WTC11 (cell line): ENCODE results near the gene HTR3B. TPM values are rescaled to one million over a fixed set of nuclear protein-coding genes. Genes with fewer than 3 reads are reported as not detected.
A peak's percentile ranks its signal among the peaks of the same experiment; 100 is the strongest.

Experiments used
- ATAC-seq: fragments of 200-7000 bp; cut with Tn5 transposase; 2 replicates; pipeline ENCODE4 v1.10.0; 2021; ENCODE audit warnings: mild to moderate bottlenecking, moderate library complexity
- CTCF ChIA-PET: fragments of 300-600 bp; sonication (Branson Sonifier 250); formaldehyde crosslinking; loops from one replicate; lab custom pipeline; 2021; ENCODE audit warnings: antibody characterized with exemption; lab: Charles Lee
- POLR2A ChIA-PET: fragments of 350-600 bp; sonication (Branson Sonifier 250); formaldehyde crosslinking; loops from one replicate; lab custom pipeline; 2021; ENCODE audit warnings: antibody characterized with exemption; lab: Charles Lee
- DNase-seq: peaks from one replicate; pipeline ENCODE4 v3.0.0; 2021; ENCODE audit warnings: low spot score
- H3K27ac Mint-ChIP-seq: 2 replicates; pipeline ENCODE4 v1.8.0; 2021; ENCODE audit warnings: mixed read lengths
- H3K27me3 Mint-ChIP-seq: 2 replicates; pipeline ENCODE4 v1.8.0; 2021; ENCODE audit warnings: low read depth, mild to moderate bottlenecking, moderate library complexity, mixed read lengths
- H3K36me3 Mint-ChIP-seq: 2 replicates; pipeline ENCODE4 v1.8.0; 2021; ENCODE audit warnings: mixed read lengths
- H3K4me1 Mint-ChIP-seq: 2 replicates; pipeline ENCODE4 v1.8.0; 2022; ENCODE audit warnings: mixed read lengths
- H3K4me3 Mint-ChIP-seq: 2 replicates; pipeline ENCODE4 v1.8.0; 2021; ENCODE audit warnings: mild to moderate bottlenecking, moderate library complexity, mixed read lengths
- H3K9me3 Mint-ChIP-seq: 2 replicates; pipeline ENCODE4 v1.8.0; 2021; ENCODE audit warnings: mixed read lengths
- ATF1 ChIP-seq: sonication (generic); formaldehyde crosslinking; IDR thresholded peaks from 2 replicates; pipeline ENCODE4 v1.8.1; 2023; ENCODE audit warnings: mild to moderate bottlenecking, moderate library complexity, missing genetic modification reagents
- GABPB1 ChIP-seq: sonication (generic); formaldehyde crosslinking; IDR thresholded peaks from 2 replicates; pipeline ENCODE4 v1.8.1; 2023; ENCODE audit warnings: mild to moderate bottlenecking, missing genetic modification reagents
- HMGA2 ChIP-seq: fragments of 250-450 bp; sonication (Bioruptor Pico); IDR thresholded peaks from 2 replicates; pipeline ENCODE4 v1.4.0; 2021; ENCODE audit warnings: mild to moderate bottlenecking, moderate library complexity
- JUN ChIP-seq: sonication (generic); formaldehyde crosslinking; IDR thresholded peaks from 2 replicates; pipeline ENCODE4 v1.8.0; 2023; ENCODE audit warnings: mild to moderate bottlenecking, missing genetic modification reagents
- KAT7 ChIP-seq: sonication (generic); formaldehyde crosslinking; IDR thresholded peaks from 2 replicates; pipeline ENCODE4 v1.8.1; 2023; ENCODE audit warnings: missing genetic modification reagents, mild to moderate bottlenecking, borderline replicate concordance
- NFYB ChIP-seq: sonication (generic); formaldehyde crosslinking; conservative IDR thresholded peaks from 2 replicates; pipeline ENCODE4 v1.8.0; 2022; ENCODE audit warnings: low read depth, missing genetic modification reagents
- OVOL2 ChIP-seq: fragments of 250-450 bp; sonication (Bioruptor Pico); IDR thresholded peaks from 2 replicates; pipeline ENCODE4 v1.9.0; 2021; ENCODE audit warnings: mild to moderate bottlenecking, borderline replicate concordance
- RORB ChIP-seq: fragments of 250-450 bp; sonication (Bioruptor Pico); IDR thresholded peaks from 2 replicates; pipeline ENCODE4 v1.9.0; 2021; ENCODE audit warnings: mild to moderate bottlenecking
- SP1 ChIP-seq: sonication (generic); formaldehyde crosslinking; conservative IDR thresholded peaks from 2 replicates; pipeline ENCODE4 v1.8.1; 2022; ENCODE audit warnings: missing genetic modification reagents
- TEAD1 ChIP-seq: sonication (generic); formaldehyde crosslinking; IDR thresholded peaks from 2 replicates; pipeline ENCODE4 v1.8.0; 2022; ENCODE audit warnings: mild to moderate bottlenecking, missing genetic modification reagents
- ZNF317 ChIP-seq: sonication (generic); formaldehyde crosslinking; IDR thresholded peaks from 2 replicates; pipeline ENCODE4 v1.8.1; 2023; ENCODE audit warnings: low read depth, mild to moderate bottlenecking, moderate library complexity, missing genetic modification reagents, borderline replicate concordance
- ZNF396 ChIP-seq: fragments of 250-450 bp; sonication (Bioruptor Pico); IDR thresholded peaks from 2 replicates; pipeline ENCODE4 v1.8.0; 2021; ENCODE audit warnings: mild to moderate bottlenecking, moderate library complexity, borderline replicate concordance
- total RNA-seq: library from RNA; stranded (reverse); gene quantifications from 3 replicates; pipeline ENCODE4 v1.2.3, GENCODE V29; 2021
- TF ChIP-seq, protein P1 (sequence below): fragments of 200-600 bp; IDR thresholded peaks from 2 replicates; pipeline ENCODE4 v1.8.0; 2022; ENCODE audit warnings: antibody characterized with exemption
- TF ChIP-seq, protein P2 (sequence below): sonication (generic); formaldehyde crosslinking; IDR thresholded peaks from 2 replicates; pipeline ENCODE4 v1.8.1; 2023; ENCODE audit warnings: mild to moderate bottlenecking, moderate library complexity, missing genetic modification reagents
- TF ChIP-seq, protein P3 (sequence below): sonication (generic); formaldehyde crosslinking; IDR thresholded peaks from 2 replicates; pipeline ENCODE4 v1.8.1; 2023; ENCODE audit warnings: mild to moderate bottlenecking, missing genetic modification reagents, moderate library complexity
- TF ChIP-seq, protein P4 (sequence below): sonication (generic); formaldehyde crosslinking; IDR thresholded peaks from 2 replicates; pipeline ENCODE4 v1.8.0; 2022; ENCODE audit warnings: mild to moderate bottlenecking, missing genetic modification reagents
- TF ChIP-seq, protein P5 (sequence below): sonication (generic); formaldehyde crosslinking; IDR thresholded peaks from 2 replicates; pipeline ENCODE4 v1.8.1; 2022; ENCODE audit warnings: mild to moderate bottlenecking, moderate library complexity, missing genetic modification reagents
- TF ChIP-seq, protein P6 (sequence below): sonication (generic); formaldehyde crosslinking; IDR thresholded peaks from 2 replicates; pipeline ENCODE4 v1.8.0; 2023; ENCODE audit warnings: missing genetic modification reagents, mild to moderate bottlenecking, borderline replicate concordance
- TF ChIP-seq, protein P7 (sequence below): sonication (generic); formaldehyde crosslinking; IDR thresholded peaks from 2 replicates; pipeline ENCODE4 v1.8.0; 2022; ENCODE audit warnings: mild to moderate bottlenecking, missing genetic modification reagents

HTR3B gene
- total RNA-seq, 1 experiment from 2014 or later = not detected

DNA sequence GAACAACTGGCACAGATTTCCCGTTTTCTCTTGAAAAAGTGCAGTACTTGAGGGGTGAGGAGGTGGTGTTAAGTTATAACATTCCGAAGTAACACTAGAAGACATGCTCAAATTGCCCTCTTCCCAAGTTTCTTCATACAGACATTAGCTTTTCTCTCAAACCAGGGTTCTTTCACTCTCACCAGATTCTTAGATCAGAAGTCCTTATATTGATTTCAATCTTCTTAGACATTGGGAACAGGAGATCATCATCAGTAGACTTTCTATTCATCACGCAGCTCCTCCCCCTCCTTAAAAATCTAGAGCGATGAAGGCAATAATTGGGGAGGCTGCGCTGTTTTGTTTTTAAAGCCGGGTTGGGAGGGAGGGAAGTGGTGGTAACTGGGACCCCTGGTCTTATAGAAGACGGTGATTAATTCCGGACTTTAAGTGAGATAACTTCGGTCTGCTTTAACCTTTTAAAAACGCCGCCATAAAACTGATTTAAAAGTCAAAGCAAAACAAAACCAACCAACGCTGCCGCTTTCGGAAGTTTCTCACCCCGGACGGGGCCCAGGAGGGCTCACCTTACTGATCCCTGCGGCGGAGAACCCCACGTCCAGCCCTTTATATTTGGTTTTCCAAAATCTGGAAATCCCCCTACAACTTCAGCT lies 29.9 kb upstream of the HTR3B start:
- no peak for DNase-seq
- peak overlapping the region; percentile 89 for H3K27ac Mint-ChIP-seq
- no peak; the same call in 1 of the 2 replicates for ATAC-seq
- H3K9me3 Mint-ChIP-seq = peaks cover 11% of the 10 kb centered on the region; the same call in 1 of the 2 replicates
- TF ChIP-seq, protein P1, sequence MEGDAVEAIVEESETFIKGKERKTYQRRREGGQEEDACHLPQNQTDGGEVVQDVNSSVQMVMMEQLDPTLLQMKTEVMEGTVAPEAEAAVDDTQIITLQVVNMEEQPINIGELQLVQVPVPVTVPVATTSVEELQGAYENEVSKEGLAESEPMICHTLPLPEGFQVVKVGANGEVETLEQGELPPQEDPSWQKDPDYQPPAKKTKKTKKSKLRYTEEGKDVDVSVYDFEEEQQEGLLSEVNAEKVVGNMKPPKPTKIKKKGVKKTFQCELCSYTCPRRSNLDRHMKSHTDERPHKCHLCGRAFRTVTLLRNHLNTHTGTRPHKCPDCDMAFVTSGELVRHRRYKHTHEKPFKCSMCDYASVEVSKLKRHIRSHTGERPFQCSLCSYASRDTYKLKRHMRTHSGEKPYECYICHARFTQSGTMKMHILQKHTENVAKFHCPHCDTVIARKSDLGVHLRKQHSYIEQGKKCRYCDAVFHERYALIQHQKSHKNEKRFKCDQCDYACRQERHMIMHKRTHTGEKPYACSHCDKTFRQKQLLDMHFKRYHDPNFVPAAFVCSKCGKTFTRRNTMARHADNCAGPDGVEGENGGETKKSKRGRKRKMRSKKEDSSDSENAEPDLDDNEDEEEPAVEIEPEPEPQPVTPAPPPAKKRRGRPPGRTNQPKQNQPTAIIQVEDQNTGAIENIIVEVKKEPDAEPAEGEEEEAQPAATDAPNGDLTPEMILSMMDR = no peak
- TF ChIP-seq HMGA2 (no peak), RORB (CRISPR knock-in tag) (no peak), NFYB (no peak), KAT7 (CRISPR knock-in tag) (no peak), JUN (CRISPR knock-in tag) (no peak), OVOL2 (CRISPR knock-in tag) (no peak), ATF1 (no peak)
- TF ChIP-seq, protein P2, sequence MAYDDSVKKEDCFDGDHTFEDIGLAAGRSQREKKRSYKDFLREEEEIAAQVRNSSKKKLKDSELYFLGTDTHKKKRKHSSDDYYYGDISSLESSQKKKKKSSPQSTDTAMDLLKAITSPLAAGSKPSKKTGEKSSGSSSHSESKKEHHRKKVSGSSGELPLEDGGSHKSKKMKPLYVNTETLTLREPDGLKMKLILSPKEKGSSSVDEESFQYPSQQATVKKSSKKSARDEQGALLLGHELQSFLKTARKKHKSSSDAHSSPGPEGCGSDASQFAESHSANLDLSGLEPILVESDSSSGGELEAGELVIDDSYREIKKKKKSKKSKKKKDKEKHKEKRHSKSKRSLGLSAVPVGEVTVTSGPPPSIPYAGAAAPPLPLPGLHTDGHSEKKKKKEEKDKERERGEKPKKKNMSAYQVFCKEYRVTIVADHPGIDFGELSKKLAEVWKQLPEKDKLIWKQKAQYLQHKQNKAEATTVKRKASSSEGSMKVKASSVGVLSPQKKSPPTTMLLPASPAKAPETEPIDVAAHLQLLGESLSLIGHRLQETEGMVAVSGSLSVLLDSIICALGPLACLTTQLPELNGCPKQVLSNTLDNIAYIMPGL (CRISPR knock-in tag) = no peak
- TF ChIP-seq, protein P3, sequence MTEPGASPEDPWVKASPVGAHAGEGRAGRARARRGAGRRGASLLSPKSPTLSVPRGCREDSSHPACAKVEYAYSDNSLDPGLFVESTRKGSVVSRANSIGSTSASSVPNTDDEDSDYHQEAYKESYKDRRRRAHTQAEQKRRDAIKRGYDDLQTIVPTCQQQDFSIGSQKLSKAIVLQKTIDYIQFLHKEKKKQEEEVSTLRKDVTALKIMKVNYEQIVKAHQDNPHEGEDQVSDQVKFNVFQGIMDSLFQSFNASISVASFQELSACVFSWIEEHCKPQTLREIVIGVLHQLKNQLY (CRISPR knock-in tag) = no peak
- H3K4me1 Mint-ChIP-seq = peaks cover 56% of the 10 kb centered on the region
- peaks cover 2% of the 10 kb centered on the region; the same call in 1 of the 2 replicates for H3K27me3 Mint-ChIP-seq
- ChIA-PET POLR2A (interaction anchor here (0.7 to 2.1 kb wide), 8 partner anchors 10 to 209 kb away, joined by 3 to 12 read pairs (median 5); no protein-coding TSS in a partner anchor), CTCF (interaction anchor here (0.6 to 4.7 kb wide), 8 partner anchors 21 to 1834 kb away, joined by 3 to 18 read pairs (median 3); no protein-coding TSS in a partner anchor)
- peak overlapping the region; percentile 89 for H3K4me3 Mint-ChIP-seq
- H3K36me3 Mint-ChIP-seq = peaks cover 37% of the 10 kb centered on the region

DNA sequence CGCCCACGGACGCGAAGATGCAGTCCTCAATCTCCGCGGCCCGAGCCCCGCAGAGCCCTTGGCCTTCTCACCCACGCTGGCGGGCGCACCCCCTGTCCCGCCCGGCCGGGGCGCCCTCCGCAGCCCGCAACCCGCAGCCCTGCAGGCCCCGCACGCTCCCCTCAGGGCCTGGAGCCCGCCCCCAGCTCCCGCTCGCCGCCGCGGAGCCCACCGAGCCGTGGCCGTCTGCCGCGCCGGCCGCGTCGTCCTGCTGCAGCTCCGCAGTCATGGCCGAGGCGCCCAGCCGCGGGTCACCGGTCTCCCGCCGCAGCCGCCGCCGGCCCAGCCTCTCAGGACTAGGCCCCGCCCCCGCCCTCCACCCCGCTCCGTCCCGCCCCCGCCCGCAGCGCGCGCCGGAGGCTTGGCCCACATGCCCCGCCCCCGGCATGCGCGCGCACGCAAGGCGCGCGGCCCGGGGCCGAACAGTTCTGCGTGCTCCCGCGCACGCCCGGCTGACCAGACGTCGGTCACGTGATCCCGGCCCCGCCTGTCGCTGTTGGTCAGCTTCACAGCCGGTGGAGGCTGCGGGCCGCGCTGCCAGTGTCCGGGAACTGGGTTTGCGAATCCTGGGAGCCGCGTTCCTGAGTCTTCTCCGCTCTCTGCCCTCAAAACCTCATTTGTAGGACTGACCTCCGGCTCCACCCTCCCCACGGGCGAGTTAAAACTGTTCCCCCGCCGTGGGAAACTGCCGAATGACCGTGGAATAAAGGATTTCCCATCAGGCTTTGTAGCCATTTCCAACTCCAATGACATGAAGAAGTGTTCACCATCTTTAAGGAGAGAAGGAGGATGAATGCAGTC lies 29.1 kb upstream of the HTR3B start, which contains the start of gene USP28:
Gene USP28 (minus strand): TSS at position 339 of the 840 bp plus-strand sequence. CDS start 71 bp downstream, at position 268.
- peaks cover 2% of the 10 kb centered on the region; the same call in 1 of the 2 replicates for H3K27me3 Mint-ChIP-seq
- H3K4me3 Mint-ChIP-seq = peak within 1 kb of the TSS; percentile 89
- peaks cover 36% of the 10 kb centered on the region for H3K36me3 Mint-ChIP-seq
- peaks cover 52% of the 10 kb centered on the region for H3K4me1 Mint-ChIP-seq
- peak; percentile 95 for DNase-seq
- ATAC-seq = peak; percentile 89
- ChIA-PET POLR2A (interaction anchor here (0.7 to 2.1 kb wide), 8 partner anchors 9 to 75 kb away, joined by 3 to 12 read pairs (median 4); no protein-coding TSS in a partner anchor), CTCF (interaction anchor here (0.6 to 4.7 kb wide), 5 partner anchors 16 to 187 kb away, joined by 3 to 18 read pairs (median 6); no protein-coding TSS in a partner anchor)
- peak within 1 kb of the TSS; percentile 100 for H3K27ac Mint-ChIP-seq
- peaks cover 14% of the 10 kb centered on the region for H3K9me3 Mint-ChIP-seq
- peak; percentile 62 for TF ChIP-seq GABPB1 (CRISPR knock-in tag)
- TF ChIP-seq ZNF396 (CRISPR knock-in tag) = no peak
- peak; percentile 77 for TF ChIP-seq SP1
- peak; percentile 27; the same call in 1 of the 2 replicates for TF ChIP-seq TEAD1 (CRISPR knock-in tag)
- TF ChIP-seq, protein P4, sequence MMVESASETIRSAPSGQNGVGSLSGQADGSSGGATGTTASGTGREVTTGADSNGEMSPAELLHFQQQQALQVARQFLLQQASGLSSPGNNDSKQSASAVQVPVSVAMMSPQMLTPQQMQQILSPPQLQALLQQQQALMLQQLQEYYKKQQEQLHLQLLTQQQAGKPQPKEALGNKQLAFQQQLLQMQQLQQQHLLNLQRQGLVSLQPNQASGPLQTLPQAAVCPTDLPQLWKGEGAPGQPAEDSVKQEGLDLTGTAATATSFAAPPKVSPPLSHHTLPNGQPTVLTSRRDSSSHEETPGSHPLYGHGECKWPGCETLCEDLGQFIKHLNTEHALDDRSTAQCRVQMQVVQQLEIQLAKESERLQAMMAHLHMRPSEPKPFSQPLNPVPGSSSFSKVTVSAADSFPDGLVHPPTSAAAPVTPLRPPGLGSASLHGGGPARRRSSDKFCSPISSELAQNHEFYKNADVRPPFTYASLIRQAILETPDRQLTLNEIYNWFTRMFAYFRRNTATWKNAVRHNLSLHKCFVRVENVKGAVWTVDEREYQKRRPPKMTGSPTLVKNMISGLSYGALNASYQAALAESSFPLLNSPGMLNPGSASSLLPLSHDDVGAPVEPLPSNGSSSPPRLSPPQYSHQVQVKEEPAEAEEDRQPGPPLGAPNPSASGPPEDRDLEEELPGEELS (CRISPR knock-in tag) = peak; percentile 66; the same call in 1 of the 2 replicates
- TF ChIP-seq, protein P5, sequence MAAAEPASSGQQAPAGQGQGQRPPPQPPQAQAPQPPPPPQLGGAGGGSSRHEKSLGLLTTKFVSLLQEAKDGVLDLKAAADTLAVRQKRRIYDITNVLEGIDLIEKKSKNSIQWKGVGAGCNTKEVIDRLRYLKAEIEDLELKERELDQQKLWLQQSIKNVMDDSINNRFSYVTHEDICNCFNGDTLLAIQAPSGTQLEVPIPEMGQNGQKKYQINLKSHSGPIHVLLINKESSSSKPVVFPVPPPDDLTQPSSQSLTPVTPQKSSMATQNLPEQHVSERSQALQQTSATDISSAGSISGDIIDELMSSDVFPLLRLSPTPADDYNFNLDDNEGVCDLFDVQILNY (CRISPR knock-in tag) = peak; percentile 77; the same call in 1 of the 2 replicates
- TF ChIP-seq, protein P6, sequence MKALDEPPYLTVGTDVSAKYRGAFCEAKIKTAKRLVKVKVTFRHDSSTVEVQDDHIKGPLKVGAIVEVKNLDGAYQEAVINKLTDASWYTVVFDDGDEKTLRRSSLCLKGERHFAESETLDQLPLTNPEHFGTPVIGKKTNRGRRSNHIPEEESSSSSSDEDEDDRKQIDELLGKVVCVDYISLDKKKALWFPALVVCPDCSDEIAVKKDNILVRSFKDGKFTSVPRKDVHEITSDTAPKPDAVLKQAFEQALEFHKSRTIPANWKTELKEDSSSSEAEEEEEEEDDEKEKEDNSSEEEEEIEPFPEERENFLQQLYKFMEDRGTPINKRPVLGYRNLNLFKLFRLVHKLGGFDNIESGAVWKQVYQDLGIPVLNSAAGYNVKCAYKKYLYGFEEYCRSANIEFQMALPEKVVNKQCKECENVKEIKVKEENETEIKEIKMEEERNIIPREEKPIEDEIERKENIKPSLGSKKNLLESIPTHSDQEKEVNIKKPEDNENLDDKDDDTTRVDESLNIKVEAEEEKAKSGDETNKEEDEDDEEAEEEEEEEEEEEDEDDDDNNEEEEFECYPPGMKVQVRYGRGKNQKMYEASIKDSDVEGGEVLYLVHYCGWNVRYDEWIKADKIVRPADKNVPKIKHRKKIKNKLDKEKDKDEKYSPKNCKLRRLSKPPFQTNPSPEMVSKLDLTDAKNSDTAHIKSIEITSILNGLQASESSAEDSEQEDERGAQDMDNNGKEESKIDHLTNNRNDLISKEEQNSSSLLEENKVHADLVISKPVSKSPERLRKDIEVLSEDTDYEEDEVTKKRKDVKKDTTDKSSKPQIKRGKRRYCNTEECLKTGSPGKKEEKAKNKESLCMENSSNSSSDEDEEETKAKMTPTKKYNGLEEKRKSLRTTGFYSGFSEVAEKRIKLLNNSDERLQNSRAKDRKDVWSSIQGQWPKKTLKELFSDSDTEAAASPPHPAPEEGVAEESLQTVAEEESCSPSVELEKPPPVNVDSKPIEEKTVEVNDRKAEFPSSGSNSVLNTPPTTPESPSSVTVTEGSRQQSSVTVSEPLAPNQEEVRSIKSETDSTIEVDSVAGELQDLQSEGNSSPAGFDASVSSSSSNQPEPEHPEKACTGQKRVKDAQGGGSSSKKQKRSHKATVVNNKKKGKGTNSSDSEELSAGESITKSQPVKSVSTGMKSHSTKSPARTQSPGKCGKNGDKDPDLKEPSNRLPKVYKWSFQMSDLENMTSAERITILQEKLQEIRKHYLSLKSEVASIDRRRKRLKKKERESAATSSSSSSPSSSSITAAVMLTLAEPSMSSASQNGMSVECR (CRISPR knock-in tag) = no peak
- 0 out of 2 replicates have a peak, but pooled peaks have one; percentile 23 for TF ChIP-seq ZNF317 (CRISPR knock-in tag)
- TF ChIP-seq, protein P7, sequence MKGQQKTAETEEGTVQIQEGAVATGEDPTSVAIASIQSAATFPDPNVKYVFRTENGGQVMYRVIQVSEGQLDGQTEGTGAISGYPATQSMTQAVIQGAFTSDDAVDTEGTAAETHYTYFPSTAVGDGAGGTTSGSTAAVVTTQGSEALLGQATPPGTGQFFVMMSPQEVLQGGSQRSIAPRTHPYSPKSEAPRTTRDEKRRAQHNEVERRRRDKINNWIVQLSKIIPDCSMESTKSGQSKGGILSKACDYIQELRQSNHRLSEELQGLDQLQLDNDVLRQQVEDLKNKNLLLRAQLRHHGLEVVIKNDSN (CRISPR knock-in tag) = peak; percentile 95
- peak; percentile 69; the same call in 1 of the 2 replicates for TF ChIP-seq KAT7 (CRISPR knock-in tag)
